ENCODE data around the gene RASL12. TPM values are rescaled to one million over a fixed set of nuclear protein-coding genes. Genes with fewer than 3 reads are reported as not detected.

The RASL12 gene
- total and polyA plus RNA-seq, 2 of the 4 experiments (the other 2 are of a cell fraction), result 0.18 to 0.22 TPM

DNA sequence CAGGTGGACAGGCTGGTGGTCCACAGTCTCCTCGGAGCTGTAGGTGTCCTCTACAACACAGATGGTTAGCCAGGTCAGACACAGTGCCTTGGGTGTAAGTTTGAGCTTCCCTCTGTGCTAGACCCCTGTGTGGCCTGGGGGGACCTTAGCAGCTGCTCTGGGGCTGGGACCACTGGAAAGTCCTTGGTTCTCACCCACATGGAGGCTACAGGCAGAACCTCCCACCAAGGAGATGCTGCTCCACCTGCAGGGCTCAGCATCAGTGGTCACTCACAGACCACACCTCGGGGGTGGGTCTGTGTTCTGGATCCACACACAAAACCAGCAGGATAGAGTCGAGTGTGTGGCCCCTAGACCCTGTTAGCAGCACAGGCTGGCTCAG is 8.4 kb downstream of the RASL12 start:
- no TSS peak for BruUV-seq (replicated peaks)
- TF ChIP-seq RFX5 (IDR thresholded peaks at IDR 0.05; ENCODE audit: low read depth, low read length), result no peak
- CTCF ChIA-PET, result no interaction called here
- peaks cover 11% of the 10 kb centered on the region; the same call in 1 of the 2 replicates for H3K4me1 ChIP-seq (ENCODE audit: control insufficient read depth, insufficient read depth, low read length)
- in situ Hi-C loops (cut with MboI; ENCODE audit: low sequenced_read_pairs), result no loop called here
- H3K4me2 ChIP-seq (ENCODE audit: low read depth, low read length), result no peak overlapping the region
- no peak overlapping the region for H2BK15ac ChIP-seq (ENCODE audit: low read depth, low read length)
- no peak overlapping the region for H3K18ac ChIP-seq (ENCODE audit: low read depth, low read length)
- H2BK20ac ChIP-seq (ENCODE audit: low read depth, low read length), result no peak overlapping the region
- H3K9me3 ChIP-seq (ENCODE audit: control insufficient read depth, insufficient read depth, low read length), result peaks cover 5% of the 10 kb centered on the region; the same call in 1 of the 2 replicates
- ATAC-seq (ENCODE audit: low read depth), result no peak
- no peak overlapping the region for H4K5ac ChIP-seq (ENCODE audit: low read depth, low read length)
- H3K14ac ChIP-seq (replicated peaks; ENCODE audit: low read depth, low read length), result no peak overlapping the region
- no peak overlapping the region for H3K56ac ChIP-seq (ENCODE audit: extremely low read depth, insufficient read depth, low read length)
- dilution Hi-C loops (cut with HindIII; ENCODE audit: low sequenced_read_pairs, unreplicated experiment), result no loop called here
- H2BK120ac ChIP-seq (ENCODE audit: low read depth, low read length), result no peak overlapping the region
- H3K4ac ChIP-seq (ENCODE audit: low read depth, low read length), result no peak overlapping the region
- H3K9ac ChIP-seq (ENCODE audit: low read depth, low read length), result no peak overlapping the region
- H4K91ac ChIP-seq (ENCODE audit: insufficient read depth, low read depth, low read length), result no peak overlapping the region
- H3K9me1 ChIP-seq (ENCODE audit: insufficient read depth, low read length), result peaks cover 8% of the 10 kb centered on the region; the same call in 1 of the 2 replicates
- no peak overlapping the region for H3K4me3 ChIP-seq (ENCODE audit: insufficient read depth, low read depth, low read length)
- no peak overlapping the region for H2BK5ac ChIP-seq (ENCODE audit: low read depth, low read length, poor library complexity, severe bottlenecking)
- intact Hi-C loops (cut with micrococcal nuclease), result no loop called here
- DNase-seq, result no peak
- H3K27me3 ChIP-seq (ENCODE audit: control insufficient read depth, insufficient read depth, low read length), result peaks cover 13% of the 10 kb centered on the region
- no peak overlapping the region for H4K8ac ChIP-seq (ENCODE audit: low read depth in 2 of 2, low read length in 2 of 2)
- H2AFZ ChIP-seq (replicated peaks; ENCODE audit: low read length, poor library complexity), result no peak overlapping the region
- H3K36me3 ChIP-seq (ENCODE audit: control insufficient read depth, insufficient read depth, low read length), result no peaks in the 10 kb centered on the region
- no peaks in the 10 kb centered on the region for H3K79me1 ChIP-seq (ENCODE audit: low read depth in 1 of 2, low read length in 2 of 2)
- WGBS, 2 experiments (ENCODE audit: extremely low coverage in 2 of 2, insufficient read length in 1 of 2), result 40% methylated on average over 1 of the region's 3 CpGs; no CpG with 5 or more reads in 1 of the 2 experiments
- H3K23ac ChIP-seq (ENCODE audit: low read depth, low read length), result no peak overlapping the region
- POLR2A ChIA-PET (ENCODE audit: unreplicated experiment), result no interaction called here
- no peaks in the 10 kb centered on the region for H4K20me1 ChIP-seq (ENCODE audit: insufficient read depth, low read length)
- no peak overlapping the region for H3K27ac ChIP-seq (ENCODE audit: insufficient read depth, low read length)
- H2AK9ac ChIP-seq (replicated peaks; ENCODE audit: low read depth, low read length, poor library complexity), result no peak overlapping the region
- H2AK5ac ChIP-seq (ENCODE audit: low read depth, low read length), result no peak overlapping the region

Data from IMR-90 (cell line).